Parathyroid adenoma (tissue), 2 donors: Measurements from ENCODE around the gene PLXNC1.

Experiments used
- H2AFZ ChIP-seq: fragments of 300-600 bp; sonication (generic); one replicate; pipeline ENCODE4 v1.7.0; 2017; ENCODE audit warnings: antibody characterized with exemption, mild to moderate bottlenecking
- H3K27ac ChIP-seq: fragments of 300-600 bp; sonication (generic); one replicate; pipeline ENCODE4 v1.7.0; 2017
- H3K27me3 ChIP-seq: fragments of 300-600 bp; sonication (generic); one replicate; pipeline ENCODE4 v1.7.0; 2017; ENCODE audit warnings: low read length; ENCODE audit not compliant: control insufficient read depth, insufficient read depth
- H3K36me3 ChIP-seq: fragments of 300-600 bp; sonication (generic); one replicate; pipeline ENCODE4 v1.7.0; 2017; ENCODE audit warnings: low read length; ENCODE audit not compliant: control insufficient read depth, insufficient read depth
- H3K4me1 ChIP-seq: fragments of 300-600 bp; sonication (generic); one replicate; pipeline ENCODE4 v1.7.0; 2017; ENCODE audit warnings: control low read depth
- H3K4me2 ChIP-seq: fragments of 300-600 bp; sonication (generic); one replicate; pipeline ENCODE4 v1.7.0; 2017; ENCODE audit warnings: low read length
- H3K4me3 ChIP-seq: fragments of 300-600 bp; sonication (generic); one replicate; pipeline ENCODE4 v1.7.0; 2017; ENCODE audit warnings: low read depth, low read length
- H3K79me2 ChIP-seq: fragments of 300-600 bp; sonication (generic); one replicate; pipeline ENCODE4 v1.7.0; 2017; ENCODE audit warnings: control low read depth
- H3K9ac ChIP-seq: fragments of 300-600 bp; sonication (generic); one replicate; pipeline ENCODE4 v1.7.0; 2017; ENCODE audit warnings: mild to moderate bottlenecking
- H3K9me3 ChIP-seq: fragments of 300-600 bp; sonication (generic); one replicate; pipeline ENCODE4 v1.7.0; 2017; ENCODE audit warnings: low read length; ENCODE audit not compliant: control insufficient read depth
- CTCF ChIP-seq: fragments of 300-600 bp; sonication (generic); IDR thresholded peaks from one replicate; pipeline ENCODE4 v1.7.0; 2017; ENCODE audit warnings: antibody characterized with exemption, mild to moderate bottlenecking
- donor health status: primary hyperparathyroidism.

PLXNC1 gene

GRCh38 chr12:94225506-94225905 is 77.1 kb downstream of the PLXNC1 start:
- Histone ChIP-seq H3K27me3 (no peaks in the 10 kb centered on the region), H3K4me3 (no peak overlapping the region), H3K27ac (no peak overlapping the region), H2AFZ (no peak overlapping the region), H3K36me3 (no peaks in the 10 kb centered on the region), H3K79me2 (no peaks in the 10 kb centered on the region), H3K9me3 (no peaks in the 10 kb centered on the region), H3K9ac (no peak overlapping the region), H3K4me2 (no peak overlapping the region), H3K4me1 (no peaks in the 10 kb centered on the region)
- TF ChIP-seq CTCF = no peak

DNA sequence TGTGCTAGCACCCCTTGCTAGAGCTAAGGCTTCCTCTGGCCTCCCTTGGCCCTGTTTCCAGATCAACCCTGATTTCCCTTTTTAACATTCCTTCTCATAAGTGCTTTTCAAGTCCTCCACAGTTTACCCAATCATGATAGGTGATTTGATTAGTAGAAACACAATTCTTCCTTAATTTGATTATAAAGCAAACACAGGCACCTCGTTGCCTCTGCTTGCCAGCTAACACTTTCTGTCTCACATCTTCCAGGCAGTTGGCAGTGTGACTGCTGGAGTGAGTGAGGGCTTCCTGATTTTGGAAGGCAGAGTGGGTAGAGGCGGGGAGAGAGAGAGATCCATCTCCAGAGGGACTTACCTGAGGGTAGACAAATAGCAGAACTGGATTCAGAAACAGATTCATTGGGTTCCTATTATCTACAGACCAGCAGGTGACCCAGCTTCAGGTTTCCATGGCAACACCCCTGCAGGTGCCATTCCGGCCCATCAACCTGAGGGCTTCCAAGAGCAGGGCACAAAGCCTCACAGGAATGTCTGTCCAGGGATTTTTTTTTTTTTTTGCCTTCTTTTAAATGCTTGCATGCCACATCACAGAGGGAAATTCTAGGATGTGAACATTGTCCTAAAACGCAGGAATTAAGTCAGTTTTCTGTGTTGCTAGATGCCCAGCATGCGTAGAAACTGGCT is 77.7 kb downstream of the PLXNC1 start:
- Histone ChIP-seq H3K27ac (no peak overlapping the region), H3K4me3 (no peak overlapping the region), H3K4me2 (no peak overlapping the region), H3K36me3 (no peaks in the 10 kb centered on the region), H2AFZ (no peak overlapping the region), H3K9ac (no peak overlapping the region), H3K27me3 (no peaks in the 10 kb centered on the region), H3K4me1 (no peaks in the 10 kb centered on the region), H3K79me2 (no peaks in the 10 kb centered on the region), H3K9me3 (no peaks in the 10 kb centered on the region)
- no peak for TF ChIP-seq CTCF

- Histone ChIP-seq H3K79me2 (no peaks in the 10 kb centered on the region), H3K9me3 (no peaks in the 10 kb centered on the region), H3K9ac (no peak overlapping the region), H3K4me2 (no peak overlapping the region), H3K4me1 (no peaks in the 10 kb centered on the region), H2AFZ (no peak overlapping the region), H3K27me3 (no peaks in the 10 kb centered on the region), H3K27ac (no peak overlapping the region), H3K36me3 (no peaks in the 10 kb centered on the region), H3K4me3 (no peak overlapping the region)
- TF ChIP-seq CTCF = no peak
Measured at GRCh38 chr12:94227066-94227465, 78.7 kb downstream of the PLXNC1 start.

DNA sequence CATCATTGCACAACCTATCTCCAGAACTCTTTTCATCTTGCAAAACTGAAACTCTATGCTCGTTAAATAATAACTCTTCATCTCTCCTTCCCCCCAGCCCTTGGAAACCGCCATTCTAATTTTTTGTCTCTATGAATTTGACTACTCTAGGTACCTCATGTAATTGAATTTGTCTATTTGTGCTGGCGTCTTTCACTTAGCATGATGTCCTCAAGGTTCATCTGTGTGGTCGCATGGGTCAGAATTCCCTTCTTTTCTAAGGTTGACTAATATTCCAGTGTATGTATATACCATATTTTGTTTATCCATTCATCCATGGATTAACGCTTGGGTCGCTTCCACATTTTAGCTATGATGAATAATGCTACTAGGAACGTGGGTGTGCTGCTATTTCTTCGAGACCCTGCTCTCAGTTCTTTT is 80.1 kb downstream of the PLXNC1 start:
- H3K4me2 ChIP-seq = no peak overlapping the region
- no peaks in the 10 kb centered on the region for H3K4me1 ChIP-seq

More for the DNA sequence above, 80.1 kb downstream of the PLXNC1 start:
- no peak overlapping the region for H3K9ac ChIP-seq
- H2AFZ ChIP-seq = no peak overlapping the region
- no peaks in the 10 kb centered on the region for H3K79me2 ChIP-seq
- no peak for TF ChIP-seq CTCF
- H3K27ac ChIP-seq = no peak overlapping the region
- H3K4me3 ChIP-seq = no peak overlapping the region
- H3K27me3 ChIP-seq = no peaks in the 10 kb centered on the region
- no peaks in the 10 kb centered on the region for H3K36me3 ChIP-seq
- H3K9me3 ChIP-seq = no peaks in the 10 kb centered on the region
